NCI-H2029 (cell line): ENCODE data around the gene GHITM.
"Not testable (repeated sequence)": the region's sequence is repeated elsewhere in the genome, so short reads cannot be mapped to it uniquely, and the experiment has no call there.

Experiments used
- DNase-seq: peaks from one replicate; lab custom pipeline; 2025; lab: John Stamatoyannopoulos, UW

Gene GHITM, protein sequence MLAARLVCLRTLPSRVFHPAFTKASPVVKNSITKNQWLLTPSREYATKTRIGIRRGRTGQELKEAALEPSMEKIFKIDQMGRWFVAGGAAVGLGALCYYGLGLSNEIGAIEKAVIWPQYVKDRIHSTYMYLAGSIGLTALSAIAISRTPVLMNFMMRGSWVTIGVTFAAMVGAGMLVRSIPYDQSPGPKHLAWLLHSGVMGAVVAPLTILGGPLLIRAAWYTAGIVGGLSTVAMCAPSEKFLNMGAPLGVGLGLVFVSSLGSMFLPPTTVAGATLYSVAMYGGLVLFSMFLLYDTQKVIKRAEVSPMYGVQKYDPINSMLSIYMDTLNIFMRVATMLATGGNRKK

DNA sequence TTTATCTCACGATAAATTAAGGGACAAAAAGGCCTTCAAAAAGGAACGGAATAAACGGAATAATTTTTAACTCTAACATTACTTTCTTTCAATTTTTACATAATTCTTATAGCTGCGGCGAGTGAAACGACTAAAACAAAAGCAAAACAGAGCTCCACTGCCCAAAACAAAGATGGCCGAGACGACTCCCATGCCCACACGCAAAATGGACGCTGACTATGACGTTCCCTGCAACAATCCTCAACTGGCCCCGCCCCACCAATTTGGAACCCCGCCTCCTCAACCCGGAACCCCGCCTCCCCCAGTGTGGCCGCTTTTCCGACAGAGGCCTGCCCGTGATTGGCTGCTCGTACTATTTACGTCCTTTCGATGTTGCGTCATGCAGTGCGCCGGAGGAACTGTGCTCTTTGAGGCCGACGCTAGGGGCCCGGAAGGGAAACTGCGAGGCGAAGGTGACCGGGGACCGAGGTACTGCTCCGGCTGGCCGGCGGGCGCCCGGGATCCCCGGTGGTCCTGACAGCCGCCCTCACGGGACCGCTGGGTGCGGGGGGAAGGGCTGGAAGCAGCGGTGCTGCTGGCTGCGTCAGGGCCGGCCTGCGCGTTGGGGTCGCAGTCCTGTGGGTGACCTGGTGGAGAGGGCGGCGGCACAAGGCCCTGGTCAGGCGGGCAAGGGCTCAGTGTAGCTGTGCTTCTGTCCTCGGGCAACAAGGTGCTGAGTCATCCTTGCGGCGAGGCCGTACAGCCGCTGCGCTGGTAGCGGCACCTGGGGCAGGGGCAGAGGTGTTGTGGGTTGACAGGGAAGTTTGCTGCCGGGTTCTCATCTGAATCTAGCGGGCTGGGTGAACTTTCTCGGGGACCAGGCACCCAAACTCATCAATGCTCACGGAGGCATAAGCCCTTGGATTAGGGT, at the start of gene GHITM:
Gene GHITM, plus strand, starts transcription at position 384 of the 910 bp plus-strand sequence. CDS start 1,992 bp downstream, outside the sequence.
- peak; percentile 77 for DNase-seq

DNA sequence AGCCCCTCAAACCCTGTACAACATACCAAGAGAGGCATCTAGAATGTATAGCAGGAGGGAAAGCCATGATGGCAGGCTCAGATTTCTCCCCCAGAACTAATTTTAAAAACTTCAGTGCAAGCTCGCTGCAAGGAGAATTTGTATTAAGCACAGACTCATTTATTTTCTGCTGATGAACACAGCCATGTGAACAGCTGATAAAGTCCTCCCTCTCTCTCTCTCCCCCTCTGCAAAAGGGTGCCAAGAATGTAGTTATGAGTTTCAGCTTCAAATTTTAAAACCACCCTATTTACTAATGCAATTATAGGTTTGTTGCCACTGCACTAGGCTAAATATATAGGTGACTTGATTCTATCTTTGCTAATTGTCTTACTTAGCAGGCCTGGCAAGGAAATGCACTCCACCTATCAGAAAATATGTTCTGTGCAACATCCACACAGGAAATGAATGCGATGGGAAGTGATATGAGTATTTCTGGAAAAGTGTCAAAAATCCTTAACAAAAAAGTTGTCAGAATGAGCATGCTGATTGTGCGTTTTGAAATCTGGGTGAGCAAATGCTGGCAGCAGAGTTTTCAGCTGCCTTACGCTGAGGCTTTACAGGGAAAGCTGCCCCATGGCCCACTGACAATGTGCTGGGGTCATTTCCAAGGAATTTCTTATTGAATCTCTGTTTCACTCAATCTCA, 43.4 kb upstream of the GHITM start:
- no peak for DNase-seq

DNA sequence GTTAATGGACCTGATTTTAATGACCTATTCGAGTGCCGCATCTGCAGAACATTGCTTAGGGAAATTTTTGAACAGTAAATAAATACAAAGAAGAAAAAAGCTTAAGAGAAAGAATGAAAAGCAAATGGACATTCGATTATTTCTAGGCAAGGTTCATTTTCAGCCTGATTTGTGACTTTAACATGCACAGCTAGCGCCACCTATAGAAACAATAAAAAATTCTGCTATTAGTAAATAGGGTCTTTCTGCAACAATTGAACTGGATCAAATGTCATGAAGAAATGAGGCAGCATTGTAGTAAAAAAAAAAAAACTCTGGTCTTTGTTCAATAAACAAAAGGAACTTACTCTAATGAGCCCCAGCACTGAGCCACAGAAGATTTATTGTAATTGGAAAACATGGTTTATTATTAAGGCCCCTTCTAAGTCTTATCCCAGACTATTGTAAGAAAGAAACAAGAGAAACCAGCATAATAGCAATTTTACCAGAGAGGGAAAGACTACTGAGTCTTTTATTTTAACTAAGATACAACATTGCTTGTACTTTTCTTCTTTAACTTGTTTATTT, 41.4 kb upstream of the GHITM start:
- DNase-seq: peak; percentile 13

DNA sequence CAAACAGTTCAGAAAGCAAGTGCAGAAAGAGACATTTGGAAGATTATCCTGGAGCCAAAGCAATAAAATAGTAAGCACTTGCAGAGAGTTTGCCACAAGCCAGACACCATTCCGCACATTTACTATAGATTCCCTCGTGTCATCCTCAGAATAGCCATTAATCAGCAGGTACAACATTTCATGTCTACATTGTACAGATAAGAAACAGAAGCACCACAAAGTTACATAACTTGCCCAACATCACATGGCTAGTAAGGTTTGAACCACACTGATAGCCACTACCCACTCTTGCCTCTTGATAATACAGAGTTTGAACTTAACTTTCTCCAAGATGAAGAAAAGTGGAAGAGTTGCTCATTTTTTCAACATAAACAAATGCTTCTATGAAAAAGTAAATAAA, 40.6 kb upstream of the GHITM start:
- no peak for DNase-seq

DNA sequence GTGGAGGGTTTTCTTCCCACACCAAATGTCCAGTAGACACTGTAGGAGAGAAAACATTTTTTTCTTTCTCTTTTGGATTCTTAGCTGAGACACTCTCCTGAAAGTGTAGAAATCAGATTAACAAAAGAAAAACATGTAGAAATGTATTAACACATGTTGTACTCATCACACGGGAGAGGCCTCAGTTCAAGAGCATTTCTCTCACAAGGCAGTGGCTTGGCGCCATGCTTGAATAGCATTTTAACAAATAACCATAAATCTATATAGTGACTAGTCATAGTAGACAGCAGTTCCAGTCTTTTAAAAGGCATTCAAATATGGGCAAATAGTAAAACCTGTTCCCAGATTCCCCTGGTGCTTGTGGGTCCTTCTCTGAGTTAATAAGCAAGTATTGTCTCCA, 38.3 kb upstream of the GHITM start:
- no peak for DNase-seq

DNA sequence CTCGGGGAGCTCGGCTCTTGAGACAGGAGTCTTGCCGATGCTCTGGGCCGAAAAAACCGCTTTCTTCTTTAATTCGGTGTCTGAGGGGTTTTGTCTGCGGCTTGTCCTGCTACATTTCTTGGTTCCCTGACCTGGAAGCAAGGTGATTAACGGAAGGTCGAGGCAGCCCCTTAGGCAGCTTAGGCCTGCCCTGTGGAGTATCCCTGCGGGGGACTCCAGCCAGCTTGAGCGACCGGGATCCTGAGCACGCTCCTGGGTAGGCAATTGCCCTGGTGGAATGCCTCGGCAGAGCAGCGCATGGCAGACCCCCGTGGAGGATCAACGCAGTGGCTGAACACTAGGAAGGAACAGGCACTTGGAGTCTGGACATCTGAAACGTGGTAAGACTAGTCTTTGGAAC, 30.5 kb upstream of the GHITM start:
- no peak for DNase-seq

DNA sequence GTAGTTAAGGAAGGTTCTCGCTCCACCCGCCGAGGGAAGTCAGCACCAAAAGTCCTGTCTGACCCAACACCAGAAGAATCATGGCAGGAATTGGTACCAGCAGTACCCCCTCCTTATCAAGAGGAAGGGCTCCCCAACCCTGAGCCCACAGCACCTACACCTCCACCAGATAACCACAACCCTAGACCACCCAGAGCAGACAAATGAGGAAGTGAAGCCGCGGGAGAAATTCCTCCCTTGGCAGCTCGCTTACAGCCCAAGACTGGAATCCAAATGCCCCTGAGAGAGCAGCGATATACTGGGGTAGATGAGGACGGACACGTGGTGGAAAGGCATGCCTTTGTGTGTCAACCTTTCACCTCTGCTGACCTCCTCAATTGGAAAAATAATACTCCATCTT, 29.5 kb upstream of the GHITM start:
- not testable (repeated sequence) for DNase-seq

DNA sequence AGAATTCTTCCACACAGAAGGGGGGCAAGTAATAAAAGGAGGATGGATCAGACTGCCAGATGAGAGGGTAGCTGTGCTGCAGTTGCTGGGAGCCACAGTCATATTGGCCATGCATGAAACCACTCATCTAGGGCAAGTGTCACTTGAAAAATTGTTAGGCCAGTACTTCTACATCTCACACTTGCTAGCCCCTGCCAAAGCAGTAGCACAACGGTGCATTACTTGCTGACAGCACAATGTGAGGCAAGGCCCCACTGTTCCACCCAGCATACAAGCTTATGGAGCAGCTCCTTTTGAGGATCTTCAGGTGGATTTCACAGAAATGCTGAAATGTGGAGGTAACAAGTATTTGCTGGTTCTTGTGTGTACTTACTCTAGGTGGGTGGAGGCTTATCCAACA, 25.8 kb upstream of the GHITM start:
- DNase-seq: not testable (repeated sequence)

DNA sequence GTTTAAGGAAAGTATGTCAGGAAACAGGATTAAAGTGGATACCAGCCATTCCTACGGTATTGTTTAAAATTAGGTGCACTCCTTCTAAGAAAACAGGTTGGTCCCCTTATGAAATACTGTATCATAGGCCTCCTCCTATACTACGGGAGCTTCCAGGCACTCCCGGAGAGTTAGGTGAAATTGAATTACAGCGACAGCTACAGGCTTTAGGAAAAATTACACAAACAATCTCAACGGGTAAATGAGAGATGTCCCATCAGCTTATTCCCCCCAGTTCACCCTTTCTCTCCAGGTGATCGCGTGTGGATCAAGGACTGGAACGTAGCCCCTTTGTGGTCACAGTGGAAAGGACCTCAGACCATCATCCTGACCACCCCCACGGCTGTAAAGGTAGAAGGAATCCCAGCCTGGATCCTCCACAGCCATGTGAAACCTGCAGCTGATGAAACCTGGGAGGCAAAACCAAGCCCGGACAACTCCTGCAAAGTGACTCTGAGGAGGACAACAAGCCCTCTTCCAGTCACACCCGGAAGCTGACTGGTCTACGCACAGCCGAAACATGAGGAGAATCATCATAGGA, 25.1 kb upstream of the GHITM start:
- no peak for DNase-seq

DNA sequence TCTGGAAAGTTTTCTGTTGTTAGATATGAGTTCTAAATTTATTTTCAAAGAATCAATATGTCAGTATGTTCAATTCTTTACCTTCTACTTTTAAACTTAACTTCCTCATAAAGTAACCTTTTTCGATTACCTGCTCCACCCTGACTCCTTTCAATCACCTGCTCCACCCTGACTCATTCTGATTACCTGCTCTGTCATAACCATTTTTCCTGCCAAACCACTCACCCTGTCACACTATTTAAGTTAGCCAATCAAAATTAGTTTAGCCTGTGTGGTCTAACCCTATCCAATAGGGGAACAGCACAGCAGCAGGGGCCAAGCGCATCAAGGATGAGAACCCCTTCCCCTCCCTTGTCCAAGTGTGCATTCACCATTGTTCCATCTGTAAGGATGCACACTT, 22.1 kb upstream of the GHITM start:
- DNase-seq: not testable (repeated sequence)

DNA sequence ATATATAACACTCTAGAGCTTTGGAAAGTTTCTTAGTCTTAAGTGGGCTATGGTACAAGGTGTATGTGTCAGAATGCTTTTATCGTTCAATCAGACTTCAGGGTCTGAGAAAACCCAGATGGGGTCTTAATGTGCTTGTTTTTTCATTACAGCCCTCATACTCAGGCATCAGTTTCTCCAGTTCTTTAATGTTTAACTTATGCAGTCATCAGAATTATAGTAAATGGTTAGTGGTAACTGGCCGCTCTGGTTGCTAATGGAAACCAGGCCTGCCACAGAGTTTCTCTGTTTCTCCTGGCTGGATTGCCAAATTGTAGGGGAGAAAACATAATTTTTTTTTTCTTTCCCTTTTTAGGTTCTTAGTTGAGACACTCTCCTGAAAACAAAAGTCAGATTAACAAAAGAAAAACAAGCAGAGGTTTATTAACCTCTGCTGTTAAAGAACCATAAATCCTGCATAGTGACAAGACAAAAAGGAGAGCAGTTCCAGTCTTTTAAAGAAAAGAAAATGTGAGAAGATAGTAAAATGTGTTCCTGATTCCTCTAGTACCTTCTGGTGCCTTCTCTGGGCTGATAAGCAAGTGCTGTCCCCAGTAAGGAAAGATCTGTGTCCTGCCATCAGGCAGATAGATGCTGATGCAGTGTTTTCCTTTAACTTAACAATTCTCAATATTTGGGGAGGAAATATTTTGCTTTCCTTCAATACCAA, 21.5 kb upstream of the GHITM start:
- DNase-seq: no peak

DNA sequence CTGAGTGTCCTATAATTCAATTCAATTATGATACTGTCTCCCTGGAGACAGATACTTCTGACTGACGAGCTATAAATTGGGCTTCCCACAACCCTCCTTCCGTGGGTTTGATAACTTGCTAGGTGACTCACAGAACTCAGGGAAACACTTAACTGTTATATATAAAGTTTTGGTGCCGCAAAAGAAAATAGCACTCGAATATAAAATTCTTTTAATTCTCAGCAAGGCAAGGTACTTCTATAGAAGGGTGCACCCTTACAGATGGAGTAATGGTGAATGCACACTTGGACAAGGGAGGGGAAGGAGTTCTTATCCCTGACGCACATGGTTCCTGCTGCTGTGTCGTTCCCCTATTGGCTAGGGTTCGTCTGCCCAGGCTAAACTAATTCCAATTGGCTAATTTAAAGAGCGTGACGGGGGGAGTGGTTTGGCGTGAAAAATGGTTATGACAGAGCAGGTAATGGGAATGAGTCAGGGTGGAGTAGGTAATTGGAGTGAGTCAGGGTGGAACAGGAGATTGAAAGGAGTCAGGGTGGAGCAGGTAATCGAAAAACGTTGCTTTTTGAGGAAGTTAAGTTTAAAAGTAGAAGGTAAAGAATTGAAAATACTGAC, 20.8 kb upstream of the GHITM start:
- no peak for DNase-seq

DNA sequence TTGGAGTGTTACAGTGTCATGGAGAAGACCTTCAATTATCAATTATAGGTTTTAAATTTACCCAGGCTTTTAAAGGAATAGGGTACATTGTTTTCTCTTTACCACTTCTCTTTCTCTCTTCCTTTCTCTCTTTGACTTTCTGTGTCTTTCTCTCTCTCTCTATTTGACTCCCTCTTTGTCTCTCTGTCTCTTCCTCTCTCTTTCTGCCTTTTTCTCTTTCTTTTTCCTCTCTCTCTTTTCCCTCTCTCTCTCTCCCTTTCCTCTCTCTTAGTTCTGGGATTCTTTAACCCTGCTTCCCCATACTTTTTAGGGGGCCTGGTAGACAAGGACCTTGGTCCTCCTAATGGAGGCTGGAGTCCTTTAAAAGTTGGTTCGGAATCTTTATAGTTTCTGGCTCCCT, 15.9 kb upstream of the GHITM start:
- no peak for DNase-seq

DNA sequence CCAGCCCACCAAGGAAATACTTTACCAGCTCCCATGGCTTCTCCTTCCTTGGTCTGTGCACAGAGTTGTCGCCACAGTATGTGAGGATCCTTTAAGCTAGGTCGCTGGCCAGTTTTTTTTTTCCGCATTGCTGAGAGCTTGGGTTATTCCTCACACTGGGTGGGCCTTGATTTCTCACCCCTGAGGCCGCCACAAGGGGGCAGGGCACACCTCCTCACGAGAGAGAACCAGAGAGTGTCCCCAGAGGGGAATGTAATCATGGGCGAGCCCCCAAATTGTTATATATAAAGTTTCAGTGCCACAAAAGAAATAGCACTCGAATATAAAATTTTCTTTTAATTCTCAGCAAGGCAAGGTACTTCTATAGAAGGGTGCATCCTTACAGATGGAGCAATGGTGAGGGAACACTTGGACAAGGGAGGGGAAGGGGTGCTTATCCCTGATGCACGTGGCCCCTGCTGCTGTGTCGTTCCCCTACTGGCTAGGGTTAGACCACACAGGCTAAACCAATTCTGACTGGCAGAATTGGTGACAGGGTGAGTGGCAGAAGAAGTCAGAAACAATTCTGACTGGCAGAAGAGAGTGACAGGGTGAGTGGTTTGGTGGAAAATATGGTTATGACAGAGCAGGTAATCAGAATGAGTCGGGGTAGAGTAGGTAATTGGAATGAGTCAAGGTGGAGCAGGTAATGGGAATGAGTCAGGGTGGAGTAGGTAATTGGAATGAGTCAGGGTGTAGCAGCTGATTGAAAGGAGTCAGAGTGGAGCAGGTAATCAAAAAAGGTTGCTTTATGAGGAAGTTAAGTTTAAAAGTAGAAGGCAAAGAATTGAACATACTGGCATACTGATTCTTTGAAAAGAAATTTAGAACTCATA, 13.2 kb upstream of the GHITM start:
- not testable (repeated sequence) for DNase-seq

DNA sequence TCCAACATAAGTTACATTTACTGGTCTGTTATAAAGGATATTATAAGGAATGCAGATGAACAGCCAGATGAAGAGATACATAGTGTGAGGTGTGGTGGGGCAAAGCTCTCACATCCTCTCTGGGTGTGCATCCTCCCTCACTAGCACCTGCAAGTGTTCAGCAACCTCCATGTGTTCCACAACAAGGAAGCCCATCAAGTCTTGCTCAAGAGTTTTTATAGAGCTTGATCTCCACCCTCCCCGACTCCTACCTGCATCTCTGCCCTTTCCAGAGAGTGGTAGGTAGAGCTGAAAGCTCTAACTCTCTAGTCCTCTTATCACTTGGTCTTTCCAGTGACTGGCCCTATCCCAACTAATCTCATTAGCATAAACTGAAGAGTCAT, 12.5 kb upstream of the GHITM start:
- DNase-seq: no peak

DNA sequence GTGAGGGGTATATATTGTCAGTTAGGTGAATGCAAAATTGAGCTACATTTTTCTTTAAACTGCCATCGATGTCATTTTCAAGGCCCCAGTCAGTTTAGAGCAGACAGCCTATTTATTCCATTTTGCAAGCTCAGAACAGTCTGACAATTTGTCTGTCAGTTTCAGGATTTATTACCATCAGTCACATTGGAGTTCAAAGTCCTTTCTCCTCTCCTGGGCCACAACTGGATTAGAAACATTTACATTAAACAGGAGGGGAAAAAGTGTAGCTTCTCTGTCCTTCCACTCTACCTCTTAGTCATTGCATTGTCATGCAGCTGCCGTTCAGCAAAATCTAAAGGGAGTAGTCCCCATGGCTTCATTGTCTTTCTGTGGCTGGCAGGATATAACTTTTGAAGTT, 3.5 kb upstream of the GHITM start:
- no peak for DNase-seq

DNA sequence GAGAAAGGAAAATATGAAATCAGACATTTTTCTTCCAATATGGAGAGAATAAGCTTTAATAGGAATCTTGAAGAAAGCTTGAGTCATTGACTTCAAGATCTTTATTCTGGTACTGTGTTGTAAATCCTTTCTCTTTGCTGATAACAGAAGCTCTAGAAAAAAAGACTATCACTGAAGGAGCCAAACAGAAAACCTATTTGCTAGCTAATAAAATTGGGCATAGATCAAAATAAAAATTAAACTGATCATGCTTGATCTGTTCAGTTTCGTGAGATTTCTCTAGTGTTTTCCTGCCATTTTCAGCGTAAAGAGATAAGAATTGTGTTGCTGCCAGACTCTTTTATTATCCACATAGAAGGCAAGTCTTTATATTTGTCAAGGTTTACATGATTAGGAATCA, 1.5 kb upstream of the GHITM start:
- no peak for DNase-seq

DNA sequence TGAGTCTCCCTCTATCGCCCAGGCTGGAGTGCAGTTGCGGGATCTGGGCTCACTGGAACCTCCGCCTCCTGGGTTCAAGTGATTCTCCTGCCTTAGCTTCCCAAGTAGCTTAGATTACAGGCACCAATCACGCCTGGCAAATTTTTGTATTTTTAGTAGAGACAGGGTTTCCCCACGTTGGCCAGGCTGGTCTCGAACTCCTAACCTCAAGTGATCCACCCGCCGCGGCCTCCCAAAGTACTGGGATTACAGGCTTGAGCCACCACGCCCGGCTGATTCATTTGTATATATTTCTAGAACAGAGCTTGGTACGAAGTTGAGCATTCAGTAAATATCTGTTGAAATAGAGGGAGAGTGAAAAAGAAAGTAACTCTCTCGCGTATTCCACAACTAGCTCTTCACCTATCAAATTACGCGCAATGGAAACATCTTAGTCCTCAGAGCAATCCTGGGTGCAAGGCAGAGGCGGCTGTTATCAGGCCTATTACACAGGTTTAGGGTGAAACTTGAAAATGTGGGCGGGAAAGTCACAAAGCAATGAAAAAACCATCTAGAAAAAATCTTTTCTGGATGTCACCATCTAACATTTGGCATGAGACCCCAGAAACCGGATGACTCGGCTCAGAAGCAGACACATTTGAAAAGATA, 707 bp upstream of the GHITM start:
- peak; percentile 39 for DNase-seq

DNA sequence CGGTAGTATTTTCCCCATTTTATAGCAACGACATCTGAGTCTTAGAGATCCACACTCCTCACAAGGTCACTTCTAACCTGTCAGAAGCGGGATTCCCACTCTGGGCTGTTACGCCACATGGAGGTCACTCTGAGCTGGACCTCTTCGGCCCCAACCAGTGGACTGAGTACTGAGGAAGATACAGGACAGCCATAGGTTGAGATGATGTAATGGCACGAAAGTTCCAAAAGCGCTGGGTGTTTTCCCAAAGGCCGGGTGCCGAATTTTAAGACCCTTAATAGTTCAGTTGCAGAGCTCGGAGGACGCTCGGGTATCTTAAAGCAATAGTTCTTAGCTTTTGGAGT, 699 bp downstream of the GHITM start:
- DNase-seq: no peak
